Measurements from ENCODE around the gene TSPAN17. TPM values are rescaled to one million over a fixed set of nuclear protein-coding genes. Genes with fewer than 3 reads are reported as not detected.
A peak's percentile ranks its signal among the peaks of the same experiment; 100 is the strongest.

The TSPAN17 gene
- total and polyA plus RNA-seq, 10 of the 15 experiments (the other 5 are each of a cell fraction or from before 2014, with no cell fraction given) = 0.24 to 17.1 (median 10.4) TPM

DNA sequence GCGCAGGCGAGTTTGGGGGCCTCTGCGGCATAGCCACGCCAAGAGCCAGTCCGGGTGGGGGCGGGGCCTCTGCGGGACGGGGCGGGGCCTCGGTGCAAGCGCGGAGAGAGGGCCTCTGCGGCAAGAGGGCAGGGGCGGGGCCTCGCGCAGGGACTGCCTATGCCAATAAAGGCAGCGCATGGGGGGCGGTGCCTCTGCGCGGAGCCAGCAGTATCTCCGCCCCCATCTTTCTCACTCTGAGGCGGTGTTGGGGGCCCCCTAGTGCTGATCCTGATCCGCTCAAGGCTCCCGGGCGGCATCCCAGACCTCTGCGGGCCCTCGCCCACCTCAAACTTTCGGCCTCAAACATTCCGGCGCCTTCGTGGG lies 28.1 kb upstream of the TSPAN17 start:
- ATAC-seq (peak; percentile 98), DNase-seq (ENCODE audit: low read depth, low spot score) (no peak), FAIRE-seq (no peak)
- Histone ChIP-seq H3K9ac (ENCODE audit: control insufficient read depth, insufficient read depth, low read length) (no peak overlapping the region), H3K27me3 (replicated peaks in 1 of 2; ENCODE audit: control insufficient read depth in 2 of 2, insufficient read depth in 2 of 2, low read length in 1 of 2) (peaks cover 4 to 7% of the 10 kb centered on the region in 2 experiments), H3K4me2 (ENCODE audit: control insufficient read depth, insufficient read depth) (no peak overlapping the region), H3K36me3 (ENCODE audit: control insufficient read depth in 2 of 2, insufficient read depth in 2 of 2, low read length in 1 of 2) (no peaks in the 10 kb centered on the region), H2AFZ (ENCODE audit: control insufficient read depth, low read depth, low read length) (no peak overlapping the region), H3K4me1 (ENCODE audit: control insufficient read depth, insufficient read depth, low read length) (no peaks in the 10 kb centered on the region), H3K79me2 (ENCODE audit: control insufficient read depth, insufficient read depth, low read length) (no peaks in the 10 kb centered on the region), H3K4me3 (no peak overlapping the region), H4K20me1 (ENCODE audit: control insufficient read depth, insufficient read depth) (no peaks in the 10 kb centered on the region), H3K9me3 (replicated peaks; ENCODE audit: control insufficient read depth, insufficient read depth, low read length) (no peaks in the 10 kb centered on the region), H3K27ac (ENCODE audit: control insufficient read depth, insufficient read depth) (no peak overlapping the region)
- intact Hi-C loops (cut with micrococcal nuclease; ENCODE audit: unreplicated experiment) = loop anchor here (5.0 kb wide), 1 partner anchor 47 kb away; no protein-coding TSS in a partner anchor
- ChIA-PET RAD21 (ENCODE audit: unreplicated experiment) (no interaction called here), CTCF (no interaction called here), SMC1A (ENCODE audit: uncharacterized antibody, unreplicated experiment) (no interaction called here), POLR2A (no interaction called here)
- WGBS (ENCODE audit: insufficient coverage, insufficient replicate concordance, low lambda C conversion rate, missing lambda C conversion rate) = 43% methylated on average over 19 of the region's 31 CpGs
- in situ Hi-C loops (cut with MboI) = no loop called here
- BruUV-seq (replicated peaks) = no TSS peak
- TF ChIP-seq ESRRA (IDR thresholded peaks at IDR 0.05; ENCODE audit: low read length) = no peak
- peak; percentile 30 for TF ChIP-seq SP1 (IDR thresholded peaks at IDR 0.05; ENCODE audit: low read depth, low read length)
- TF ChIP-seq, protein P1, sequence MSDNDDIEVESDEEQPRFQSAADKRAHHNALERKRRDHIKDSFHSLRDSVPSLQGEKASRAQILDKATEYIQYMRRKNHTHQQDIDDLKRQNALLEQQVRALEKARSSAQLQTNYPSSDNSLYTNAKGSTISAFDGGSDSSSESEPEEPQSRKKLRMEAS (IDR thresholded peaks at IDR 0.05; ENCODE audit: low read depth, low read length) = no peak
- no peak for TF ChIP-seq ZNF217 (IDR thresholded peaks at IDR 0.05)
- no peak for TF ChIP-seq TCF7 (IDR thresholded peaks at IDR 0.05; ENCODE audit: borderline replicate concordance)
- no peak for TF ChIP-seq POLR2AphosphoS2 (IDR thresholded peaks at IDR 0.05; ENCODE audit: low read depth, low read length)
- TF ChIP-seq MEF2B (IDR thresholded peaks at IDR 0.05; ENCODE audit: partially characterized antibody, poor library complexity, severe bottlenecking) = no peak
- TF ChIP-seq CBX3 (IDR thresholded peaks at IDR 0.05; ENCODE audit: borderline replicate concordance, low read depth) = no peak
- TF ChIP-seq ZNF207 (IDR thresholded peaks at IDR 0.05; ENCODE audit: borderline replicate concordance) = no peak
- peak; percentile 16; the same call in 1 of the 2 replicates for TF ChIP-seq SMC3 (IDR thresholded peaks at IDR 0.05; ENCODE audit: borderline replicate concordance, low read length)
- TF ChIP-seq ETV6 (conservative IDR thresholded peaks at IDR 0.05 in 1 of 2, IDR thresholded peaks at IDR 0.05 in 1 of 2; ENCODE audit: borderline replicate concordance in 1 of 2, low read depth in 1 of 2) = no peak
- TF ChIP-seq FOXK2 (IDR thresholded peaks at IDR 0.05) = no peak
- TF ChIP-seq, protein P2, sequence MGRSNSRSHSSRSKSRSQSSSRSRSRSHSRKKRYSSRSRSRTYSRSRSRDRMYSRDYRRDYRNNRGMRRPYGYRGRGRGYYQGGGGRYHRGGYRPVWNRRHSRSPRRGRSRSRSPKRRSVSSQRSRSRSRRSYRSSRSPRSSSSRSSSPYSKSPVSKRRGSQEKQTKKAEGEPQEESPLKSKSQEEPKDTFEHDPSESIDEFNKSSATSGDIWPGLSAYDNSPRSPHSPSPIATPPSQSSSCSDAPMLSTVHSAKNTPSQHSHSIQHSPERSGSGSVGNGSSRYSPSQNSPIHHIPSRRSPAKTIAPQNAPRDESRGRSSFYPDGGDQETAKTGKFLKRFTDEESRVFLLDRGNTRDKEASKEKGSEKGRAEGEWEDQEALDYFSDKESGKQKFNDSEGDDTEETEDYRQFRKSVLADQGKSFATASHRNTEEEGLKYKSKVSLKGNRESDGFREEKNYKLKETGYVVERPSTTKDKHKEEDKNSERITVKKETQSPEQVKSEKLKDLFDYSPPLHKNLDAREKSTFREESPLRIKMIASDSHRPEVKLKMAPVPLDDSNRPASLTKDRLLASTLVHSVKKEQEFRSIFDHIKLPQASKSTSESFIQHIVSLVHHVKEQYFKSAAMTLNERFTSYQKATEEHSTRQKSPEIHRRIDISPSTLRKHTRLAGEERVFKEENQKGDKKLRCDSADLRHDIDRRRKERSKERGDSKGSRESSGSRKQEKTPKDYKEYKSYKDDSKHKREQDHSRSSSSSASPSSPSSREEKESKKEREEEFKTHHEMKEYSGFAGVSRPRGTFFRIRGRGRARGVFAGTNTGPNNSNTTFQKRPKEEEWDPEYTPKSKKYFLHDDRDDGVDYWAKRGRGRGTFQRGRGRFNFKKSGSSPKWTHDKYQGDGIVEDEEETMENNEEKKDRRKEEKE (IDR thresholded peaks at IDR 0.05) = no peak
- TF ChIP-seq SIN3A (IDR thresholded peaks at IDR 0.05; ENCODE audit: low read depth, low read length) = no peak
- TF ChIP-seq, protein P3, sequence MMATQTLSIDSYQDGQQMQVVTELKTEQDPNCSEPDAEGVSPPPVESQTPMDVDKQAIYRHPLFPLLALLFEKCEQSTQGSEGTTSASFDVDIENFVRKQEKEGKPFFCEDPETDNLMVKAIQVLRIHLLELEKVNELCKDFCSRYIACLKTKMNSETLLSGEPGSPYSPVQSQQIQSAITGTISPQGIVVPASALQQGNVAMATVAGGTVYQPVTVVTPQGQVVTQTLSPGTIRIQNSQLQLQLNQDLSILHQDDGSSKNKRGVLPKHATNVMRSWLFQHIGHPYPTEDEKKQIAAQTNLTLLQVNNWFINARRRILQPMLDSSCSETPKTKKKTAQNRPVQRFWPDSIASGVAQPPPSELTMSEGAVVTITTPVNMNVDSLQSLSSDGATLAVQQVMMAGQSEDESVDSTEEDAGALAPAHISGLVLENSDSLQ (IDR thresholded peaks at IDR 0.05) = no peak
- TF ChIP-seq RAD21 (IDR thresholded peaks at IDR 0.05; ENCODE audit: insufficient read depth, low read depth, low read length) = peak; percentile 28; the same call in 1 of the 2 replicates
- TF ChIP-seq, protein P4, sequence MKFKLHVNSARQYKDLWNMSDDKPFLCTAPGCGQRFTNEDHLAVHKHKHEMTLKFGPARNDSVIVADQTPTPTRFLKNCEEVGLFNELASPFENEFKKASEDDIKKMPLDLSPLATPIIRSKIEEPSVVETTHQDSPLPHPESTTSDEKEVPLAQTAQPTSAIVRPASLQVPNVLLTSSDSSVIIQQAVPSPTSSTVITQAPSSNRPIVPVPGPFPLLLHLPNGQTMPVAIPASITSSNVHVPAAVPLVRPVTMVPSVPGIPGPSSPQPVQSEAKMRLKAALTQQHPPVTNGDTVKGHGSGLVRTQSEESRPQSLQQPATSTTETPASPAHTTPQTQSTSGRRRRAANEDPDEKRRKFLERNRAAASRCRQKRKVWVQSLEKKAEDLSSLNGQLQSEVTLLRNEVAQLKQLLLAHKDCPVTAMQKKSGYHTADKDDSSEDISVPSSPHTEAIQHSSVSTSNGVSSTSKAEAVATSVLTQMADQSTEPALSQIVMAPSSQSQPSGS (IDR thresholded peaks at IDR 0.05; ENCODE audit: low read length) = no peak
- TF ChIP-seq, protein P5, sequence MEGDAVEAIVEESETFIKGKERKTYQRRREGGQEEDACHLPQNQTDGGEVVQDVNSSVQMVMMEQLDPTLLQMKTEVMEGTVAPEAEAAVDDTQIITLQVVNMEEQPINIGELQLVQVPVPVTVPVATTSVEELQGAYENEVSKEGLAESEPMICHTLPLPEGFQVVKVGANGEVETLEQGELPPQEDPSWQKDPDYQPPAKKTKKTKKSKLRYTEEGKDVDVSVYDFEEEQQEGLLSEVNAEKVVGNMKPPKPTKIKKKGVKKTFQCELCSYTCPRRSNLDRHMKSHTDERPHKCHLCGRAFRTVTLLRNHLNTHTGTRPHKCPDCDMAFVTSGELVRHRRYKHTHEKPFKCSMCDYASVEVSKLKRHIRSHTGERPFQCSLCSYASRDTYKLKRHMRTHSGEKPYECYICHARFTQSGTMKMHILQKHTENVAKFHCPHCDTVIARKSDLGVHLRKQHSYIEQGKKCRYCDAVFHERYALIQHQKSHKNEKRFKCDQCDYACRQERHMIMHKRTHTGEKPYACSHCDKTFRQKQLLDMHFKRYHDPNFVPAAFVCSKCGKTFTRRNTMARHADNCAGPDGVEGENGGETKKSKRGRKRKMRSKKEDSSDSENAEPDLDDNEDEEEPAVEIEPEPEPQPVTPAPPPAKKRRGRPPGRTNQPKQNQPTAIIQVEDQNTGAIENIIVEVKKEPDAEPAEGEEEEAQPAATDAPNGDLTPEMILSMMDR (IDR thresholded peaks at IDR 0.05 in 2 of 3, conservative IDR thresholded peaks at IDR 0.05 in 1 of 3; ENCODE audit: control insufficient read depth in 2 of 3, extremely low read depth in 1 of 3, insufficient read depth in 1 of 3, low read depth in 3 of 3, low read length in 3 of 3) = peak in 2 of 3 experiments; percentile 37 to 48; a peak in 4 of 6 replicates
